Keratinocyte (primary cell): ENCODE data around the gene CEMP1.

Experiments used
- CTCF ChIP-seq, 3 experiments: IDR thresholded peaks in 1 of 3; conservative IDR thresholded peaks in 1 of 3; optimal IDR thresholded peaks in 1 of 3; 2 replicates in 2 of 3; 3 replicates in 1 of 3; pipeline versions ENCODE3 to v1.5.1; 2011; ENCODE audit warnings: low read length in 3 of 3, mild to moderate bottlenecking in 3 of 3, moderate library complexity in 2 of 3, control low read depth in 1 of 3, inconsistent platforms in 1 of 3; ENCODE audit not compliant: insufficient read depth in 2 of 3; ENCODE audit errors: extremely low read depth in 1 of 3
- EZH2 ChIP-seq: IDR thresholded peaks from one replicate; pipeline ENCODE4 v1.6.1; 2012; ENCODE audit warnings: inconsistent platforms, mild to moderate bottlenecking, low read length, moderate library complexity

GRCh38 chr16:2513405-2514332, 17.5 kb downstream of the CEMP1 start, which contains the start of gene ATP6V0C:
- TF ChIP-seq CTCF (optimal IDR thresholded peaks at IDR 0.05 in 1 of 3, IDR thresholded peaks at IDR 0.05 in 1 of 3, conservative IDR thresholded peaks at IDR 0.05 in 1 of 3; ENCODE audit: extremely low read depth in 1 of 3, insufficient read depth in 2 of 3, low read length in 3 of 3) (no peak), EZH2 (no peak)
